OCI-LY3 (cell line): Measurements from ENCODE around the gene TLE4.

ENCODE experiments used
- H2AFZ ChIP-seq: fragments of 200-600, 300-600 bp; shearing (Covaris generic); 2 replicates; pipeline ENCODE4 v1.6.0; 2014; ENCODE audit warnings: antibody characterized with exemption, low read depth, low read length
- H3K27ac ChIP-seq: fragments of 200-600, 300-600 bp; sonication (generic); 2 replicates; pipeline ENCODE4 v1.5.1; 2014; ENCODE audit warnings: mild to moderate bottlenecking, low read length, moderate library complexity, mixed read lengths
- H3K27me3 ChIP-seq: fragments of 200-600, 300-600 bp; sonication (generic); 2 replicates; pipeline ENCODE4 v1.6.1; 2014; ENCODE audit warnings: low read depth, low read length, mixed read lengths
- H3K36me3 ChIP-seq: fragments of 200-600, 300-600 bp; sonication (generic); replicated peaks from 2 replicates; pipeline ENCODE3; 2014; ENCODE audit warnings: low read depth, low read length, mixed read lengths
- H3K4me1 ChIP-seq: fragments of 300-600, 200-600 bp; sonication (generic); 2 replicates; pipeline ENCODE4 v1.6.1; 2014; ENCODE audit warnings: low read length, mixed read lengths
- H3K4me2 ChIP-seq: fragments of 200-600, 300-600 bp; sonication (generic); 2 replicates; pipeline ENCODE4 v1.6.1; 2014; ENCODE audit warnings: low read length, mixed read lengths
- H3K4me3 ChIP-seq: fragments of 300-600, 200-600 bp; sonication (generic); 2 replicates; pipeline ENCODE4 v1.5.1; 2014; ENCODE audit warnings: antibody characterized with exemption, mild to moderate bottlenecking, low read length, moderate library complexity
- H3K79me2 ChIP-seq: fragments of 300-600, 200-600 bp; shearing (Covaris generic); 2 replicates; pipeline ENCODE4 v1.6.1; 2014; ENCODE audit warnings: mild to moderate bottlenecking, low read length, mixed read lengths
- H3K9ac ChIP-seq: fragments of 300-600, 200-600 bp; shearing (Covaris generic); 2 replicates; pipeline ENCODE4 v1.6.0; 2014; ENCODE audit warnings: mild to moderate bottlenecking, low read length, moderate library complexity
- H3K9me3 ChIP-seq: fragments of 200-600, 300-600 bp; shearing (Covaris generic); 2 replicates; pipeline ENCODE4 v1.6.1; 2014; ENCODE audit warnings: low read length, mixed read lengths; ENCODE audit not compliant: insufficient read depth
- H4K20me1 ChIP-seq: fragments of 200-600, 300-600 bp; sonication (generic); 2 replicates; pipeline ENCODE4 v1.6.1; 2016; ENCODE audit warnings: low read length, mixed read lengths; ENCODE audit not compliant: insufficient read depth
- EZH2phosphoT487 ChIP-seq: fragments of 200-600 bp; shearing (Covaris generic); IDR thresholded peaks from 2 replicates; pipeline ENCODE4 v1.6.1; 2018; ENCODE audit warnings: antibody characterized with exemption, mixed run types, low read depth
- TF ChIP-seq, protein P1 (sequence below): fragments of 200-600, 300-600 bp; sonication (generic); IDR thresholded peaks from 2 replicates; pipeline ENCODE4 v1.5.1; 2014; ENCODE audit warnings: antibody characterized with exemption, low read length, low read depth

Gene TLE4

DNA sequence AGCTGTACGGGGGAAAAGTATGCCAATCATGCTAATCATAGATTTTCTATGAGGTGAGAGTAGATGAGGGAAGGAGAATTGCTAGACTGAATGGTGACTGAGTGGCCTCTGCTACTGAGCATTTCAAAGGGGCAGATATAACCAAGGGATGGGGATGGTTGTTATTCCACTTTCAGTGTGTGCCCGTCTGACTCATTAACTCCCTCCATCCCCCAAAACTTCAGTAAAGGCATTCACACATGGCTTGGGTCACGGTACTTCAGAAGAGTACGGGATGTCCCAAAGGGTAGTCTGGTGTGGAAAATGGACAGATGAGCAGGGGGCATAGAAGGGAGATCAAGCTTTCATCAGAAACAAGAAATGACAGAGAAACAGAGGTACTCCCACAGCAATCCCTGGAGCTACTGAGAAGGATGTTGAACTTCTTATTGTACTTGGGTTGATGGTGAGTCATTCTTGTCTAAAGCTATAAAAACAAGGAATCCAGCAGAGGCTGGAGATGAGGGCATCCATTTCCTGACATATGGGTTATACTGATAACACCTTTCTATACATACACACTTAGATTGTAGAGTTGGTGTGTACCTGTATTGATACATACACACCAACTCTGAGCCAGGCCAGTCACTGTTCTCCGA is 8.9 kb upstream of the TLE4 start:
- Histone ChIP-seq H3K4me1 (peaks cover 18% of the 10 kb centered on the region), H3K4me2 (no peak overlapping the region)
- TF ChIP-seq, protein P1, sequence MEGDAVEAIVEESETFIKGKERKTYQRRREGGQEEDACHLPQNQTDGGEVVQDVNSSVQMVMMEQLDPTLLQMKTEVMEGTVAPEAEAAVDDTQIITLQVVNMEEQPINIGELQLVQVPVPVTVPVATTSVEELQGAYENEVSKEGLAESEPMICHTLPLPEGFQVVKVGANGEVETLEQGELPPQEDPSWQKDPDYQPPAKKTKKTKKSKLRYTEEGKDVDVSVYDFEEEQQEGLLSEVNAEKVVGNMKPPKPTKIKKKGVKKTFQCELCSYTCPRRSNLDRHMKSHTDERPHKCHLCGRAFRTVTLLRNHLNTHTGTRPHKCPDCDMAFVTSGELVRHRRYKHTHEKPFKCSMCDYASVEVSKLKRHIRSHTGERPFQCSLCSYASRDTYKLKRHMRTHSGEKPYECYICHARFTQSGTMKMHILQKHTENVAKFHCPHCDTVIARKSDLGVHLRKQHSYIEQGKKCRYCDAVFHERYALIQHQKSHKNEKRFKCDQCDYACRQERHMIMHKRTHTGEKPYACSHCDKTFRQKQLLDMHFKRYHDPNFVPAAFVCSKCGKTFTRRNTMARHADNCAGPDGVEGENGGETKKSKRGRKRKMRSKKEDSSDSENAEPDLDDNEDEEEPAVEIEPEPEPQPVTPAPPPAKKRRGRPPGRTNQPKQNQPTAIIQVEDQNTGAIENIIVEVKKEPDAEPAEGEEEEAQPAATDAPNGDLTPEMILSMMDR, result no peak
- no peak for TF ChIP-seq EZH2phosphoT487

DNA sequence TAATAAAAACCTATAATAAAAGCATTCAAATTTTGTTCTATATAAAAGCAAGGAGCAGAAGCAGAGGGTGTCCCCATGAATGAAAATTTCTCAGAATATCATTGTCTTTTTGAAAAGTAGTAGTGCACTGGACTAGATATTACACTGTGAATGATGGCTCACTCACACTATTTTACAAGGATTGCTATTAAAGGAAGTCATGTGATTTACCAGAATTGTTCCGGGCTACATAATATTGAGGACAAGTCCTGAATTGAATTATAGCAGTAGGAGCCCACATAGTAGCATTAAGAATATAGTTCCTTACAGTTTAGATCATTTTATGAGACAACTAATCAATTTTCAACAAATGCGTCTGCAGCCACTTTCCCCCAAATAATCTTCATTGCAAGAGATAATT is 7.7 kb upstream of the TLE4 start:
- TF ChIP-seq, protein P1, result no peak
- no peak for TF ChIP-seq EZH2phosphoT487
- Histone ChIP-seq H3K4me3 (no peak overlapping the region), H3K27me3 (peaks cover 9% of the 10 kb centered on the region; the same call in 1 of the 2 replicates), H3K36me3 (no peaks in the 10 kb centered on the region), H3K27ac (no peak overlapping the region), H3K4me2 (no peak overlapping the region), H4K20me1 (no peaks in the 10 kb centered on the region), H3K79me2 (no peaks in the 10 kb centered on the region), H3K4me1 (peaks cover 28% of the 10 kb centered on the region), H3K9me3 (no peaks in the 10 kb centered on the region), H2AFZ (no peak overlapping the region), H3K9ac (no peak overlapping the region)

More for the DNA sequence above, 8.9 kb upstream of the TLE4 start:
- Histone ChIP-seq H3K79me2 (no peaks in the 10 kb centered on the region), H4K20me1 (no peaks in the 10 kb centered on the region), H3K9ac (no peak overlapping the region), H3K9me3 (no peaks in the 10 kb centered on the region), H3K36me3 (no peaks in the 10 kb centered on the region), H3K27ac (no peak overlapping the region), H2AFZ (no peak overlapping the region), H3K4me3 (no peak overlapping the region), H3K27me3 (peaks cover 8% of the 10 kb centered on the region; the same call in 1 of the 2 replicates)

DNA sequence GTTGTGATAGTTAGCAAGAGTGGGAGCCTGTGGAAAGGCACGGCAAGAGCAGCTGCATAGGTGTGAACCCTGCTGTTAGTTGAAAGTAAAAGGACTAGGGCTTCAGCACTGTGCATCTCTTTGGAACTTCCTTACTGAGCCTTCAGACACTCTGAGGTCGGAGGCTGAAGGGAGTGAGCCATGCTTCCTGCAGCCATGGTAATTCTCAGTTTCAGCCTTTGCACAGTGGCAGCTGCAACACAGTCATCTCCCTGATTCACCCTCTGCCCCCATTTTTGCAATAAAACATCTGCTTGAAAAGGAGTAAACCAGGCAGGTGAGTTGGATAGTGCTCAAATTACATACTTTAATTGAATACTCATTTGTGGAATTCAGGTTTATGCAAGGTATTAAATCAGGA is 6.5 kb upstream of the TLE4 start:
- H3K9me3 ChIP-seq, result no peaks in the 10 kb centered on the region
- no peaks in the 10 kb centered on the region for H4K20me1 ChIP-seq
- TF ChIP-seq, protein P1, result no peak
- TF ChIP-seq EZH2phosphoT487, result no peak
- H3K4me1 ChIP-seq, result peaks cover 32% of the 10 kb centered on the region
- H3K4me2 ChIP-seq, result peak overlapping the region; percentile 34
- H3K4me3 ChIP-seq, result 0 out of 2 replicates have a peak overlapping the region, but pooled peaks have one; percentile 14
- no peak overlapping the region for H2AFZ ChIP-seq
- no peak overlapping the region for H3K27ac ChIP-seq
- peaks cover 9% of the 10 kb centered on the region; the same call in 1 of the 2 replicates for H3K27me3 ChIP-seq
- no peak overlapping the region for H3K9ac ChIP-seq
- H3K36me3 ChIP-seq, result no peaks in the 10 kb centered on the region
- H3K79me2 ChIP-seq, result no peaks in the 10 kb centered on the region

DNA sequence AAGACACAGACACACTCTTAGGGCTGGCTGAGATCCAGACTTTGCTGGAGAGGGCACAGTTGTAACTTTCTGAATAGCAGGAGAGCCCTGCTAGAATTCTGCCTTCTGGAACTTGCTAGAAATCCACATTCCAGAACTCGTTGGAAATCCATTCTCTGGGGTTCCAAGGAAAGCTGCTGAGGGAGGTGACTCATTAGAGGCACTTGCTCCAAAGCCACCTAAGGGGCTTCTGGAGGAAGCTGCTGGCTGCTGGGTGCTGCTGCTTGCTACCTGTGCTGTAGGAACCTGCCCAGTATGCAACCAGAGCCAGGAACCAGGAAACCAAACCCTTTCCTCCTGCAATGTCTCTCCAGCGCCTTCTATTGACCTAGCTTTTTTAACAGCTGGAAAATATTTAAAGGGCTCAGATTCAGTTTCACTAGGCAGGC is 4.1 kb upstream of the TLE4 start:
- H3K9ac ChIP-seq, result no peak overlapping the region
- no peaks in the 10 kb centered on the region for H3K9me3 ChIP-seq
- no peak overlapping the region for H3K4me2 ChIP-seq
- H3K27me3 ChIP-seq, result peaks cover 9% of the 10 kb centered on the region; the same call in 1 of the 2 replicates
- no peaks in the 10 kb centered on the region for H3K36me3 ChIP-seq
- H3K4me3 ChIP-seq, result no peak overlapping the region
- H2AFZ ChIP-seq, result no peak overlapping the region
- TF ChIP-seq, protein P1, result no peak
- no peak for TF ChIP-seq EZH2phosphoT487
- H4K20me1 ChIP-seq, result no peaks in the 10 kb centered on the region
- no peak overlapping the region for H3K27ac ChIP-seq
- H3K79me2 ChIP-seq, result no peaks in the 10 kb centered on the region; the same call in 1 of the 2 replicates
- H3K4me1 ChIP-seq, result peaks cover 29% of the 10 kb centered on the region
